Fibroblast of peridontal ligament (primary cell): ENCODE data around the gene ZFAND2A.
A peak's percentile ranks its signal among the peaks of the same experiment; 100 is the strongest.
"Not testable (repeated sequence)": the region's sequence is repeated elsewhere in the genome, so short reads cannot be mapped to it uniquely, and the experiment has no call there.

Experiments
- DNase-seq: peaks from one replicate; pipeline ENCODE4 v3.0.0-alpha.2; 2010; ENCODE audit errors: extremely low read depth

The ZFAND2A gene

DNA sequence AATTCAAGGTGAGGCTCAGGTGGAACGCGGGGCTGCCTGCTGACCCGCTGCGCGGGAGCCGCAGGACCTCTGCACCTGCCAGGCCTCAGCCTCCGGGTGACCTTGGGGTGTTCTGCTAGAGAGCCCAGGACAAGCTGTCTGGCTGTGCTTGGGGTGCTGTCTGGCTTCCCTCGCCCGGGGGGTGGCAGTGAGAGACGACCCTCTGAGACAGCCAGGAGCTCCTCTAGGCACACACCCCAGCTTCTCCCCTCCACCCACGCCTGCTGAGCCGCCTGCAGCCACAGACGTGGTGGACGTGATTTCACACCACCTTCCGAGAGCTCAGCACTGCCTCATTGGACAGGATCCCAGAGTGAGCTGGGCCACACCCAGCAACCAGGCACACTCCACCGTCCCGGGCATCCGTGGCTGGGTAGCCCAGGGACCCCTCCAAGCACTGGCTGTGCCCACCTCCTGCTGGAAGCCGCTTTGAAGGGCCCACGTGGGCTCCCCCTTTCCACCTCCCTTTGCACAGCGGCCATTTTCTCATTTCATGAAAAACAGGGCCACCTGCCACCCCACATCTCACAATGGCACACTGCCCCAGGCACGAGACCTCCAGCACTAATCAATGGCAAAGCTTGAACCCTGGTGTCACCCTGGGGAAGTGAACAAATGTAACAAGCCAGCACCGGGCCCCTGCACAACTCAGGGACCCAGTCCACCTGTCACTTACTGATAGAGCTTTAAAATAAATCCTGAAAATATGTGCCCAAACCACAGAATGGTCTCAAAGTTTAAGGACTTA lies 35.0 kb downstream of the ZFAND2A start:
- no peak for DNase-seq

- no peak for DNase-seq
These were observed 35.8 kb downstream of the ZFAND2A start for GRCh38 chr7:1124164-1124563.

- DNase-seq, result peak; percentile 85
These were observed 36.3 kb downstream of the ZFAND2A start for GRCh38 chr7:1123715-1124114.

GRCh38 chr7:1122832-1123501 lies 37.0 kb downstream of the ZFAND2A start:
- no peak for DNase-seq

GRCh38 chr7:1121886-1122831 lies 37.8 kb downstream of the ZFAND2A start:
- DNase-seq, result no peak

DNA sequence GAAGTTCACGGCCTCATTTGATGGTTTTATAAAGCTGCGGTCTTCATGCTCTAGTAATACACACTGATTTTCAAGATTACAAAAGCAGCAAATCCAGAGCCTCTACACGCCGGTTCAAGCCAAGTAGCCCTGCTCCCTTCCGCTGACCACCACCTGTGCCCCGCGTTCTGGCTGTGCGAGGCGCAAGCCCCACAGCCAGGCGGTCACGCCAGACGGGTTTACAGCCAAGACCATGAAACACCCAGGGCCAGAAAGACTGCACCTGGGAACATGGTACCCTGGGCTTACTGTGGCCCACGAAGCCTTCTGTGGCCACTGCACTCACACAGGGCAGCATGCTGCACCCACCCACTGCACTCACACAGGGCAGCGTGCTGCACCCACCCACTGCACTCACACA lies 38.5 kb downstream of the ZFAND2A start:
- no peak for DNase-seq

GRCh38 chr7:1120791-1121190 lies 39.2 kb downstream of the ZFAND2A start:
- DNase-seq, result no peak

GRCh38 chr7:1119201-1119600 lies 40.8 kb downstream of the ZFAND2A start:
- no peak for DNase-seq

- no peak for DNase-seq
These were observed 42.6 kb downstream of the ZFAND2A start for GRCh38 chr7:1117321-1117928.

- not testable (repeated sequence) for DNase-seq
These were observed 43.5 kb downstream of the ZFAND2A start for GRCh38 chr7:1116383-1117008.

DNA sequence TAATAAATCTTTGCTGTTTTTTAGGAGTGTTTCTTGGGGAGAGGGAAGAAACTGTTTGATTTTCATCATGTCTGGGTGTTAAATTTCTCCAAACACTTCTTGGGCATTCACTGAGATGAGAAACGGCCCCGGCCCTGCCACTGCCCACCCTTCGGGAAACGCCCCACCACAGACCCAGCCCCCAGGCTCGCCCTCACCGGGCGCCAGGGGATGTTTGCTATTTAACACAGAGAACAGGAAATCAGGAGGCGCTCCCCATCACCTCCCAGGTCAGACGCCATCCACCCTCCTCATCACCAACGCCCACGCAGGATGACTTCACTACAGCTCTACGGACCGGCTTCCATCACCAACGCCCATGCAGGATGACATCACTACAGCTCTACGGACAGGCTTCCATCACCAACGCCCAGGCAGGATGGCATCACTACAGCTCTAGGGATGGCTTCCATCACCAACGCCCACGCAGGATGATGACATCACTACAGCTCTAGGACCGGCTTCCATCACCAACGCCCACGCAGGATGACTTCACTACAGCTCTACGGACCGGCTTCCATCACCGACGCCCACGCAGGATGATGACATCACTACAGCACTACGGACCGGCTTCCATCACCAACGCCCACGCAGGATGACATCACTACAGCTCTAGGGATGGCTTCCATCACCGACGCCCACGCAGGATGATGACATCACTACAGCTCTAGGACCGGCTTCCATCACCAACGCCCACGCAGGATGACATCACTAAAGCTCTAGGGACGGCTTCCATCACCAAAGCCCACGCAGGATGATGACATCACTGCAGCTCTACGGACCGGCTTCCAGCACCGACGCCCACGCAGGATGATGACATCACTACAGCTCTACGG lies 44.6 kb downstream of the ZFAND2A start:
- not testable (repeated sequence) for DNase-seq

DNA sequence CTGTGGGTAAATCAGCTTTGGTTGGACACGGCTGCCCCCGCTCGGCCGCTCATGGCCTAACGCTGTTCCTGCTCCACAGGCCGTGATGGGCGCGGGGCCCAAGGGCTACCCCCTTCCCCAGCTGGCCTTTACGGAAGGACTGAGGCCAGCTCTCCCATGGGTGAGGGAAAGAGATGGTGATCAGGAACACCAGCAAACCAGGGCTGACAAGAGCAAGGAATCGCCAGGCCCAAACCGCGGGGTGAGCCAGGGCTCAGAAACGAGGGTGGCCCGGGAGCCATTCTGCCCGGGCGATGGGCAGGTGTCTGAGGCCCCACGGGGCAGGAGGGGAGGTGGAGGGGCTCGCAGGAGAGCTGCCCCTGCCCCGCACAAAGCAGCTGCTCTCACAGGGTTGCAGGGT lies 45.5 kb downstream of the ZFAND2A start:
- no peak for DNase-seq

- no peak for DNase-seq
These were observed 45.9 kb downstream of the ZFAND2A start for GRCh38 chr7:1114088-1114487.

GRCh38 chr7:1113548-1113885 lies 46.5 kb downstream of the ZFAND2A start:
- DNase-seq, result no peak

- no peak for DNase-seq
These were observed 47.1 kb downstream of the ZFAND2A start for GRCh38 chr7:1112625-1113547.

DNA sequence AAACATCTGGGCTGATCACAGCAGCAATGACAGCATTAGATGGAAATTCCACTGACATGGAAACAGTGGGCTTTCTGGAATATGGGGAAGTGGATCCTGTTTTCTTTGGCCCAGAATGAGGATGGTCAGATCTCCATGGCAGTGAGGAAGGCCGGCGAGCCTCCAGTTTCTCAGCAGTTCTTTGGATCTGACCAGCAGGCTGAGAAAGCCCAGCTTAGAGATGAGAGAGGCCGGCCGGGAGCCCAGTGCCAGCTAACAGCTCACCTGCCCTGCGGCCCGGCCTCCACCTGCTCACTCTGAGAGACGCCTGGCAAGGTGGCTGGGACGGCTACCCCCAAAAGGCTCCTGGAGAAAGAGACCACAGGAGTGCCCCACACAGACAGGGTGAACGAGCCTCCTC lies 47.9 kb downstream of the ZFAND2A start:
- peak; percentile 57 for DNase-seq

GRCh38 chr7:1111156-1111555 lies 48.8 kb downstream of the ZFAND2A start:
- no peak for DNase-seq

GRCh38 chr7:1110358-1110757 lies 49.6 kb downstream of the ZFAND2A start:
- no peak for DNase-seq

DNA sequence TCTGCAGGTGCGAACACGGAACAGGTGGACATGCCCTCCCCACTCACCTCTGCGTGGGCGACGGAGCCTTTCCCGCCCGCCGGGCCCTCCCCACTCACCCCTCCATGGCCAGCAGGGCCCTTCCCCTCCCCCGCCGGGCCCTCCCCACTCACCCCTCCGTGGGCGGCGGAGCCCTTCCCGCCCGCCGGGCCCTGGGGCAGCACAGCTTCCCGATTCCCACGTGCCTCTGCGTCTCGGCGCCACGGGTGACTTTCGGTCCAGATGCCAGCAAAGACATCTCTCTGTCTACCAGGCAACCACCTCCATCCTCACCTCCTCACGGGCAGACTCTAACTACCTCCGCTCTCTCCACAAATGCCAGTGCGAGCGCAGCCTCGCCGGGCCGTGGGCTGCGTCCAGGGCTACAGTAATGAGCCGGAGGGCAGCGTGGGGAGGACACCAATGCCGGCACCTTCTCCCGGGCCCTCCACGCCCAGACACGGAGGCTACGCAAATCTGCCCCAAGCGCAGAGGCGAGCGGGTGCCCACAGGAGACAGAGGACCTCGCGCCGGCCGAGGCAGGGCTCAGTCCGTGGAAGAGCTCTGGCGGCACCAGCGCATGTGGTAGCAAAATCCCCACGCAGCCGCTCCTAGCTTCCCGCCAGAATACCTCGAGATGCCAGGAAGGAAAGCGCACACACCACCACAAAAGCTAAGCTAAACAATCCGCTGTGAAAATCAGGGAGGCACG lies 50.2 kb downstream of the ZFAND2A start:
- no peak for DNase-seq
